WTC11 (cell line): ENCODE measurements around the gene PPTC7. TPM values are rescaled to one million over a fixed set of nuclear protein-coding genes. Genes with fewer than 3 reads are reported as not detected.

Experiments used
- ATAC-seq: fragments of 200-7000 bp; cut with Tn5 transposase; 2 replicates; pipeline ENCODE4 v1.10.0; 2021; ENCODE audit warnings: mild to moderate bottlenecking, moderate library complexity
- CTCF ChIA-PET: fragments of 300-600 bp; sonication (Branson Sonifier 250); formaldehyde crosslinking; loops from one replicate; lab custom pipeline; 2021; ENCODE audit warnings: antibody characterized with exemption; lab: Charles Lee
- POLR2A ChIA-PET: fragments of 350-600 bp; sonication (Branson Sonifier 250); formaldehyde crosslinking; loops from one replicate; lab custom pipeline; 2021; ENCODE audit warnings: antibody characterized with exemption; lab: Charles Lee
- DNase-seq: peaks from one replicate; pipeline ENCODE4 v3.0.0; 2021; ENCODE audit warnings: low spot score
- H3K27ac Mint-ChIP-seq: 2 replicates; pipeline ENCODE4 v1.8.0; 2021; ENCODE audit warnings: mixed read lengths
- H3K27me3 Mint-ChIP-seq: 2 replicates; pipeline ENCODE4 v1.8.0; 2021; ENCODE audit warnings: low read depth, mild to moderate bottlenecking, moderate library complexity, mixed read lengths
- H3K36me3 Mint-ChIP-seq: 2 replicates; pipeline ENCODE4 v1.8.0; 2021; ENCODE audit warnings: mixed read lengths
- H3K4me1 Mint-ChIP-seq: 2 replicates; pipeline ENCODE4 v1.8.0; 2022; ENCODE audit warnings: mixed read lengths
- H3K4me3 Mint-ChIP-seq: 2 replicates; pipeline ENCODE4 v1.8.0; 2021; ENCODE audit warnings: mild to moderate bottlenecking, moderate library complexity, mixed read lengths
- H3K9me3 Mint-ChIP-seq: 2 replicates; pipeline ENCODE4 v1.8.0; 2021; ENCODE audit warnings: mixed read lengths
- ATF3 ChIP-seq: sonication (generic); formaldehyde crosslinking; conservative IDR thresholded peaks from 2 replicates; pipeline ENCODE4 v1.8.1; 2022; ENCODE audit warnings: mild to moderate bottlenecking, missing genetic modification reagents
- CREB1 ChIP-seq: sonication (generic); formaldehyde crosslinking; IDR thresholded peaks from 2 replicates; pipeline ENCODE4 v1.8.0; 2023; ENCODE audit warnings: mild to moderate bottlenecking, missing genetic modification reagents
- EMX1 ChIP-seq: fragments of 250-450 bp; sonication (Bioruptor Pico); IDR thresholded peaks from 2 replicates; pipeline ENCODE4 v1.8.0; 2021; ENCODE audit warnings: mild to moderate bottlenecking
- ESRRA ChIP-seq: sonication (generic); formaldehyde crosslinking; IDR thresholded peaks from 2 replicates; pipeline ENCODE4 v1.8.1; 2022; ENCODE audit warnings: mild to moderate bottlenecking, missing genetic modification reagents, borderline replicate concordance
- ETV6 ChIP-seq: sonication (generic); formaldehyde crosslinking; IDR thresholded peaks from 2 replicates; pipeline ENCODE4 v1.8.1; 2022; ENCODE audit warnings: mild to moderate bottlenecking, missing genetic modification reagents
- HMGA2 ChIP-seq: fragments of 250-450 bp; sonication (Bioruptor Pico); IDR thresholded peaks from 2 replicates; pipeline ENCODE4 v1.4.0; 2021; ENCODE audit warnings: mild to moderate bottlenecking, moderate library complexity
- IRF2 ChIP-seq: sonication (generic); formaldehyde crosslinking; IDR thresholded peaks from 2 replicates; pipeline ENCODE4 v1.8.0; 2022; ENCODE audit warnings: low read depth, missing genetic modification reagents, borderline replicate concordance
- NFYB ChIP-seq: sonication (generic); formaldehyde crosslinking; conservative IDR thresholded peaks from 2 replicates; pipeline ENCODE4 v1.8.0; 2022; ENCODE audit warnings: low read depth, missing genetic modification reagents
- OVOL2 ChIP-seq: fragments of 250-450 bp; sonication (Bioruptor Pico); IDR thresholded peaks from 2 replicates; pipeline ENCODE4 v1.9.0; 2021; ENCODE audit warnings: mild to moderate bottlenecking, borderline replicate concordance
- RELA ChIP-seq: sonication (generic); formaldehyde crosslinking; IDR thresholded peaks from 2 replicates; pipeline ENCODE4 v1.8.1; 2022; ENCODE audit warnings: missing genetic modification reagents, mild to moderate bottlenecking, borderline replicate concordance
- STAT6 ChIP-seq: sonication (generic); formaldehyde crosslinking; conservative IDR thresholded peaks from 2 replicates; pipeline ENCODE4 v1.8.1; 2023; ENCODE audit warnings: mild to moderate bottlenecking, low read depth, missing genetic modification reagents, moderate library complexity
- TEAD1 ChIP-seq: sonication (generic); formaldehyde crosslinking; IDR thresholded peaks from 2 replicates; pipeline ENCODE4 v1.8.0; 2022; ENCODE audit warnings: mild to moderate bottlenecking, missing genetic modification reagents
- TP53 ChIP-seq: sonication (generic); formaldehyde crosslinking; IDR thresholded peaks from 2 replicates; pipeline ENCODE4 v1.8.1; 2023; ENCODE audit warnings: mild to moderate bottlenecking, missing genetic modification reagents
- ZNF219 ChIP-seq: sonication (generic); formaldehyde crosslinking; IDR thresholded peaks from 2 replicates; pipeline ENCODE4 v1.8.0; 2023; ENCODE audit warnings: missing genetic modification reagents, mild to moderate bottlenecking, borderline replicate concordance
- ZNF263 ChIP-seq: sonication (generic); formaldehyde crosslinking; IDR thresholded peaks from 2 replicates; pipeline ENCODE4 v1.8.1; 2022; ENCODE audit warnings: low read depth, mild to moderate bottlenecking, moderate library complexity, missing genetic modification reagents
- ZNF416 ChIP-seq: fragments of 250-450 bp; sonication (Bioruptor Pico); IDR thresholded peaks from 2 replicates; pipeline ENCODE4 v1.9.0; 2021; ENCODE audit warnings: mild to moderate bottlenecking, inconsistent platforms
- total RNA-seq: library from RNA; stranded (reverse); gene quantifications from 3 replicates; pipeline ENCODE4 v1.2.3, GENCODE V29; 2021
- TF ChIP-seq, protein P1 (sequence below): sonication (generic); formaldehyde crosslinking; IDR thresholded peaks from 2 replicates; pipeline ENCODE4 v1.8.0; 2022; ENCODE audit warnings: mild to moderate bottlenecking, missing genetic modification reagents
- TF ChIP-seq, protein P2 (sequence below): fragments of 200-600 bp; IDR thresholded peaks from 2 replicates; pipeline ENCODE4 v1.8.0; 2022; ENCODE audit warnings: antibody characterized with exemption

The PPTC7 gene
- total RNA-seq, 1 experiment from 2014 or later, result 15.6 TPM

DNA sequence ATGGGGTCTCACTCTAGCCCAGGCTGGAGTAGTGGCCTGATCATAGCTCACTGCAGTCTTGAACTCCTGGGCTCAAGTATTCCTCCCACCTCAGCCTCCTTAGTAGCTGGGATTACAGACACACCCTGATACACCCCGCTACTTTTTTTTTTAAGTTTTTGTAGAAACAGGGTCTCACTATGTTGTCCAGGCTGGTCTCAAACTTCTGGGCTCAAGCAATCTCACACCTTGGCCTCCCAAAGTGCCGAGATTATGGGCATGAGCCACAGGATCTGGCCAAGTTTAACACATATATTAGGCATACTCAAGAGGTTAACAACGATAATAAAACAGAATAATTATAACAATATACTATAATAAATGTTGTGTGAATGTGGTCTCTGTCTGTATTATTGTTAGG lies 25.8 kb downstream of the PPTC7 start:
- POLR2A ChIA-PET, result interaction anchor here (1.0 kb wide), 1 partner anchor 89 kb away, joined by 3 read pairs; the partner anchor contains the start of gene GPN3
- no peak for TF ChIP-seq ESRRA
- no peak for TF ChIP-seq EMX1 (CRISPR knock-in tag)
- TF ChIP-seq OVOL2, result no peak
- no peak for TF ChIP-seq ETV6 (CRISPR knock-in tag)
- TF ChIP-seq RELA (CRISPR knock-in tag), result no peak
- TF ChIP-seq, protein P1, sequence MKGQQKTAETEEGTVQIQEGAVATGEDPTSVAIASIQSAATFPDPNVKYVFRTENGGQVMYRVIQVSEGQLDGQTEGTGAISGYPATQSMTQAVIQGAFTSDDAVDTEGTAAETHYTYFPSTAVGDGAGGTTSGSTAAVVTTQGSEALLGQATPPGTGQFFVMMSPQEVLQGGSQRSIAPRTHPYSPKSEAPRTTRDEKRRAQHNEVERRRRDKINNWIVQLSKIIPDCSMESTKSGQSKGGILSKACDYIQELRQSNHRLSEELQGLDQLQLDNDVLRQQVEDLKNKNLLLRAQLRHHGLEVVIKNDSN (CRISPR knock-in tag), result no peak
- no peak for TF ChIP-seq NFYB (CRISPR knock-in tag)
- Mint-ChIP-seq H3K9me3 (no peaks in the 10 kb centered on the region), H3K27me3 (no peaks in the 10 kb centered on the region), H3K4me3 (no peak overlapping the region), H3K27ac (no peak overlapping the region), H3K4me1 (peaks cover 12% of the 10 kb centered on the region), H3K36me3 (peaks cover 2% of the 10 kb centered on the region; the same call in 1 of the 2 replicates)
- DNase-seq (no peak), ATAC-seq (no peak)
- CTCF ChIA-PET, result no interaction called here

- H3K4me1 Mint-ChIP-seq, result peaks cover 9% of the 10 kb centered on the region
- DNase-seq (no peak), ATAC-seq (no peak)
- no peaks in the 10 kb centered on the region for H3K9me3 Mint-ChIP-seq
- ChIA-PET CTCF (no interaction called here), POLR2A (interaction anchor here (1.0 kb wide), 1 partner anchor 89 kb away, joined by 3 read pairs; the partner anchor contains the start of gene GPN3)
- H3K36me3 Mint-ChIP-seq, result peaks cover 8% of the 10 kb centered on the region; the same call in 1 of the 2 replicates
- TF ChIP-seq, protein P2, sequence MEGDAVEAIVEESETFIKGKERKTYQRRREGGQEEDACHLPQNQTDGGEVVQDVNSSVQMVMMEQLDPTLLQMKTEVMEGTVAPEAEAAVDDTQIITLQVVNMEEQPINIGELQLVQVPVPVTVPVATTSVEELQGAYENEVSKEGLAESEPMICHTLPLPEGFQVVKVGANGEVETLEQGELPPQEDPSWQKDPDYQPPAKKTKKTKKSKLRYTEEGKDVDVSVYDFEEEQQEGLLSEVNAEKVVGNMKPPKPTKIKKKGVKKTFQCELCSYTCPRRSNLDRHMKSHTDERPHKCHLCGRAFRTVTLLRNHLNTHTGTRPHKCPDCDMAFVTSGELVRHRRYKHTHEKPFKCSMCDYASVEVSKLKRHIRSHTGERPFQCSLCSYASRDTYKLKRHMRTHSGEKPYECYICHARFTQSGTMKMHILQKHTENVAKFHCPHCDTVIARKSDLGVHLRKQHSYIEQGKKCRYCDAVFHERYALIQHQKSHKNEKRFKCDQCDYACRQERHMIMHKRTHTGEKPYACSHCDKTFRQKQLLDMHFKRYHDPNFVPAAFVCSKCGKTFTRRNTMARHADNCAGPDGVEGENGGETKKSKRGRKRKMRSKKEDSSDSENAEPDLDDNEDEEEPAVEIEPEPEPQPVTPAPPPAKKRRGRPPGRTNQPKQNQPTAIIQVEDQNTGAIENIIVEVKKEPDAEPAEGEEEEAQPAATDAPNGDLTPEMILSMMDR, result no peak
- TF ChIP-seq TEAD1 (CRISPR knock-in tag) (no peak), NFYB (CRISPR knock-in tag) (no peak), HMGA2 (CRISPR knock-in tag) (no peak), CREB1 (no peak), ATF3 (CRISPR knock-in tag) (no peak), ZNF219 (CRISPR knock-in tag) (no peak), TP53 (CRISPR knock-in tag) (no peak), ZNF416 (CRISPR knock-in tag) (no peak), RELA (CRISPR knock-in tag) (no peak), IRF2 (CRISPR knock-in tag) (no peak), ZNF263 (CRISPR knock-in tag) (no peak), STAT6 (no peak), OVOL2 (no peak)
- no peak overlapping the region for H3K4me3 Mint-ChIP-seq
- H3K27ac Mint-ChIP-seq, result peak overlapping the region; percentile 51; the same call in 1 of the 2 replicates
- no peaks in the 10 kb centered on the region for H3K27me3 Mint-ChIP-seq
These were observed 26.4 kb downstream of the PPTC7 start for GRCh38 chr12:110556705-110557104.
